ENCODE results near the gene F2.
A peak's percentile ranks its signal among the peaks of the same experiment; 100 is the strongest.
"Not testable (repeated sequence)": the region's sequence is repeated elsewhere in the genome, so short reads cannot be mapped to it uniquely, and the experiment has no call there.

The F2 gene

DNA sequence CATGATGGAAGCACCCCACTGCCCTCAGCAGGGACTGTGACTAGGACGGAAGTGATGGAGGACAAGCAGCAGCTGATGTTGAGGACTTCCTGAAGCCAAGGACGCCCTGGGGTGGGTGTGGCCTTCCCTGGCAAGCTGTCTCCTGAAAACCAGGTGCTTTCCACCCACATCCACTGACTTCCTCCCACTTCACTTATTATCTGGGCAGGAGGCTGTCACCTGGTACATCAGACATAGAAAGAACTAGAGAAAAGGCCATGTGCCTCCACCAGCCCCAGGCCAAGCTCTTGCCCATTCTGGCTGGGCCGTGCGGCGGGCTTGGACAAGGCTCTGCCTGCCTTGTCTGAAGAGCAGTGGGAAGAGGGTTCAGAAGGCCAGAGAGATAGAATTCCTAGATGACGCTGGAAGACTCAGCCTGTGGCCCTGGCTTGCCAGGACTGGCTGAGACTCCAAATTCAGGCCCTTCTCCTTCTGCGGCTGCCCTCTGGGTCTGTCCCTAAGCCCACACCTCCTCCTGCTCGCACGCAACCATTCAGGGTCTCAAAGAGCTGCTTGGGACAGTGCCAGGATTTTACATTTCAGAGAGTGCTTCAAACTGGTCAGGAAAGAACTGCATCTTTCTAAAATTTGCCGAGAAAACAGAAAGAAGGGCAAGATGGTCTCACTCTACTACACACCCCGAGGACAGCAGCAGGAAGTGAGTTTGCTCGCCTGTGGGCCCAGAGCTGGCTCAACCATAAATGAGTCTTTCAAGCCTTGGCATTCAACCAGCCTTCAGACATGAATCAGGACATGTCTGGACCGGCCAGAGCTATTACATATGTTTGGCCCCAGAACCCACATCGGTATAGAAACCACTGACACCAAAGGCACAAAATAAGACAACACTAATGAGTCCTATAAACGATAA lies 31.9 kb upstream of the F2 start:
- no peak for DNase-seq

DNA sequence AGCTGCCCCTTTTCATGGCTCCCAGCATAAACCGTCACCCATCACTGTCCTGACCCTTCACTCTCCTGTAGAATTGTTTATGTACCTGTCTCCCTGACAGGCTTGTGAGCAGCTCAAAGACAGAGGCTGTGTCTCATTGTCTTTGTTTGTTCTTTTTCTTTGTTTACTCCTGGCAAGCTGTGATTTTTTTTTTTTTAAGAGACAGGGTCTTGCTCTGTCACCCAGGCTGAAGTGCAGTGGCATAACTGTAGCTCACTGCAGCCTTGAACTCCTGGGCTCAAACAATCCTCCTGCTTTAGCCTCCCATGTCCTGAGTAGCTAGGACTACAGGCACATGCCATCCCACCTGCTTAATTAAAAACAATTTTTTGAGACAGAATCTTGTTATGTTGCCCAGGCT lies 28.3 kb upstream of the F2 start:
- no peak for DNase-seq

DNA sequence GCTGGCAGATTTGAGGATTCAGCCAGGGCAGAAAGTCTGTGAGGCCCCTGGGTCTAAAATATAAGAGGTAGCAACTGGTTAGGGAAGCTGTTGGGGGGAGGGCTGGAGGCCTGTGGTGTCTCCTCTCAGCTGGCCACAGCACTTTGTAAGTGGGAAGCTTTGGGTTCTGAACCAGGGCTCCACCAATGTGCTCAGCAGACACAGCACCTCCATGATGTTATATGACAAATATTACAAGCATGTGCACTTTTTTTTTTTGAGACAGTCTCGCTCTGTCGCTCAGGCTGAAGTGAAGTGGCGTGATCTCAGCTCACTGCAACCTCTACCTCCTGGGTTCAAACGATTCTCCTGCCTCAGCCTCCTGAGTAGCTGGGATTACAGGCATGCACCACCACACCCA lies 26.6 kb upstream of the F2 start:
- no peak for DNase-seq

DNA sequence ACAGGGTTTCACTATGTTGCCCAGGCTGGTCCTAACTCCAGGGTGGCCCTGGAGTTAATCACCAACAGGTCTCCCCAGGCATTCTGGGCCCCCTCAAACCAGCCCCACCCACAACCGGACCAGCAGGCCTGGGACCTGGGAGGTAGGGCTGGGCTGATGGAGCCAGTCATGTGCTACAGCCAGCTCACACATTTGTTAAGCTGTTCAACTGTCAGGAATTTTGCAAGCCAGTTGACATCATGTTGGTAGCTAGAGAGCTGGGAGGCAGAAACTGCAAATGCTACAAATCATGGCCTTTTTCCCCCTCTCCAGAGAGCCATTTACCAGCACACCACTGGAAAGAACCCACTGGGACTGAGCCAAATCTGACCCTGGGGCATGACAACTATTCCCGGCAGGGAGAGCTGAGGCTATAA lies 25.4 kb upstream of the F2 start:
- no peak for DNase-seq

DNA sequence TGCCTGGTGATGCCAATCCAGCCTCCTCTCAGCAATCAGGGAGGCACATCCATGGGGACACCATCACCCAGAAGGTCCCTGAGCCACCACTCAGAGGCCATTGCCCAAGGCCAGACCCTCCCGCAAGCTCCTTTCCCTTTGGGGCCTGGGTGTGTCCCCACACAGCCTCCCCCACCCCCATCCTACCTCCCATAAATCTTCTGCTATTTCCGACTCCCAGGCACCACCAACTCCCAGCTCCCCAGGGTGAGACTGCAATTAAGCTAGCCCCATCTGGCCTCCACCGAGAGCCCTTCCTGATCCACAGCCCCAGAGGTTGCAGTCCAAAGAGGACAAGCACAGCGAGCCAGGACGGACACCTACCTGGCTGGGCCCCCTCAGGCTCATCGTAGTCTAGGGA lies 24.9 kb upstream of the F2 start:
- no peak for DNase-seq

DNA sequence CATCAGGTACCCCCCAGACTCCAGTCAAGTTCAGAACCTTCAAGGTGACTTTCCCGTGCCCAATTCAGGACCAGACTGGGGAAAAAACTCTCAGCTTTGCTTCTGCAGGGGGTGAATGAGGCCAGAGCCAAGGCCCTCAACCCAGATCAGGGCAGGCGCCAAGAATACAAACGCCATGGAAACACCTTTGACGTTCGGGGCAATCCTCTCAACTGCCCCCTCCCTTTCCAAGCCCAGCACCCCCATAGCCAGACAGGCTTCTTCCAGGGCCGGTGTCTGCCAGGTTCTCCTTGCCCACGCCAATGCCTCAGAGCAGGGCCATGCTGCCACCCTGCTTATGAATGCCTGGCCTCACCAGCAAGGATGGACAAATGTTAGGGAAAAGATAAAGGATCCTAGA lies 24.4 kb upstream of the F2 start:
- DNase-seq: no peak

DNA sequence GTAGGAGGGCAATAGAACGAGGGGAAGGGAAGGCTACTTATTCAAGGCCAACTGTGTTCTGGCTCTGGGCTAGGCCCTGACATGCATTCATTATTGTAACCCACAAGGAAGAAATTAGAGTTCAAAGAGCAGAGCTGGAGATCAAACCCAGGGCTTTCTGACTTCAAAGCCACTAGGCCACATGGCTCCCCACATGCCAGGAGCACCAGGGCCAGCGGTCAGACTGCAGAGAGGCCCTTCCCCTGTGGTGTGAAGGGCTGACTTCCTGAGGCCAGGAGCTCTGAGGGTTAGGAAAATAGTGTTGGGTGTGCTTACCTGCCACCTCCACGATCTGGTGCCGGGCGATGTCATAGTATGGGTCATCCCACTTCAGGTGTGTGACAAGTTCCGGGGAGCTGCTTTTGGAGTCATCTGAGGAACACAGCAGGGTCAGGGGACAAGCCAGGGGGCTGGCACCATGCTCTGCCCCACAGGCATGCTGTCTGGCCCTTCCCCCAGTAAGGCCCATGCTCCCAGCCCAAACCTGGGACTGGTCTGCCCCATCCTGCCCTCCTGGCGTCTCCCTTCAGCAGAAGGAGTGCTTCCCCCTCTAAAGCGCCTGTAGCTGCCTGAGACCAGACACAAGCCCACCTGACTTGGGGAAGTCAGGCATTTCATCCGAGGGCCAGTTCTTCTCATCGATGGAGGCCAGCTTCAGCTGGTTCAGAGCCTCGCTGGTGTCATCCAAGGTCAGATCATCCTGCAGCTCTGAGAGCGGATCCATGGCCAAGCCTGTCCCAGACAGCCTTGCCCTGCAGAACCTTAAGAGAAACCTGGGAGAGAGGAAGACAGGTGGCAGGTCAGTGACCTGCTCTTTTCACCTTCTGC lies 23.4 kb upstream of the F2 start:
- DNase-seq: no peak

DNA sequence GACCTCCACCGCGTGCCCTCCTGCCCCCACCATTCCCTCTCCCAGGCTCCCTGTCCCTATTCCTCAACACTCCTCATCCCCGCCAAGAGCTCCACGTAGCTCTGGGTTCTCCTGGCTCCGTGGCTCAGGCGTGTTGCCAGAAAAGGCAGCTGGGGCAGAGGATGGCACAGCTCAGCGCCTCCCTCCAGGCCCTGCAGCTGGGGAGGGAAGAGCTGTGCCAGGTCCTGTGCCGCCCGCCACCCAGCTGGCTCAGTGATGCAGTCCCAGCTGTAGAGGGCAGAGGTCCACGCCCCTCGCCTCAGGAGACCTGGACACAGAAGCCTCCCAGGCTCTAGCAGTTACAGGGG lies 22.8 kb upstream of the F2 start:
- no peak for DNase-seq

DNA sequence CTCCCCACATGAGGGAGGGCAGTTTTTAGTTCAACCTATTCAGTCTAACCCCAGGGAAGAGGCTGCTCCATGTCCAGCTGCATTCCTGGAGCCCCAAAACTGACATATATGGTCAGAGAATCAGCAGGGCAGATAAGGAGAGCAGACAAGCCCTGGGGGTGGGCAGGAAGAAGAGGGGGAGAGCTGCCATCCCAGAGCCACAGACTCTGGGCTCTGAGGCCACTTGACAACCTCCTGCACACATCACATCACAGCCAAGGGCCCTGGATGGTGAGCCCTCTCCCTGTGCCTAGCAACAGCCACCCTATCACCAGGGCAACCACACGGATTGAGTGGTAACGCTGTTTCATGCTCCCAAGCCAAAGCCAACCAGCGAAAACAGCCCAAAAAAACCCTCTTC lies 21.7 kb upstream of the F2 start:
- no peak for DNase-seq

DNA sequence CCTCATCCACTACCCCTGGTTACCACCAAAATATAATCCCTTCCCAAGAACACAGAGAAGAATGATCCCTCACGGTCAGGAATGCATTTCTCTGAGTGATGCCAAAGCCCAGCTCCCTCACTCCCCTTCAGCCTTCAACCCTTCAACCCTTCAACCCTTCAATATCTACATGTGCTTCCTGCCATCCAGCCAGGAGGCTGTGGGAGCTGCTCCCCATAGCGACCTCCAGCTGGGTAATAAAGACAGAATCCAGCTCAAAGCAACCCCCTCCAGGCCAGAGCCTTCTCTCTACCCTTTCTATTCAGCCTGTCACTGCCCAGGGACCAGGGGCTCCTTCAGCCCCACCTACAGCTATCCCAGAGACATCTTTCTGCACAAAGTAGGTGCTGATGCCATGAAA lies 21.3 kb upstream of the F2 start:
- DNase-seq: no peak

DNA sequence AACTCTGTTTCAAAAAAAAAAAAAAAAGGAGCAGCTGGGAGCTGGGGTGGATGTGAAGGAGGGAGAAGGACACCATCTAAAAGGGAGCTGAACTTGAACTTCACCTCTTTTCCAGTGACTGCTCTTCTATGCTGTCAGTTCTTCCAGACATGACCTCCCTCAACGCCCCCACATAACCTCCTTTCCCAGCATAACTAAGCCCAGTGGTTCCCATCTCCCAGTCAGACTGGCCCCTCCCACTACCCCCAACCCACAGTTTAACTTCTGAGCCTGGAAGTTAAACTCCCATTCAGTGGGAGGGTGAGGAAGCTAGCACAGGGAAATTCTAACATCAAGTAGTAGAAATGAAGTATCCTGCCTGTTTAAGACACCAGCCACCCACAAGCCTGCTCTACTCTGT lies 20.4 kb upstream of the F2 start:
- no peak for DNase-seq

DNA sequence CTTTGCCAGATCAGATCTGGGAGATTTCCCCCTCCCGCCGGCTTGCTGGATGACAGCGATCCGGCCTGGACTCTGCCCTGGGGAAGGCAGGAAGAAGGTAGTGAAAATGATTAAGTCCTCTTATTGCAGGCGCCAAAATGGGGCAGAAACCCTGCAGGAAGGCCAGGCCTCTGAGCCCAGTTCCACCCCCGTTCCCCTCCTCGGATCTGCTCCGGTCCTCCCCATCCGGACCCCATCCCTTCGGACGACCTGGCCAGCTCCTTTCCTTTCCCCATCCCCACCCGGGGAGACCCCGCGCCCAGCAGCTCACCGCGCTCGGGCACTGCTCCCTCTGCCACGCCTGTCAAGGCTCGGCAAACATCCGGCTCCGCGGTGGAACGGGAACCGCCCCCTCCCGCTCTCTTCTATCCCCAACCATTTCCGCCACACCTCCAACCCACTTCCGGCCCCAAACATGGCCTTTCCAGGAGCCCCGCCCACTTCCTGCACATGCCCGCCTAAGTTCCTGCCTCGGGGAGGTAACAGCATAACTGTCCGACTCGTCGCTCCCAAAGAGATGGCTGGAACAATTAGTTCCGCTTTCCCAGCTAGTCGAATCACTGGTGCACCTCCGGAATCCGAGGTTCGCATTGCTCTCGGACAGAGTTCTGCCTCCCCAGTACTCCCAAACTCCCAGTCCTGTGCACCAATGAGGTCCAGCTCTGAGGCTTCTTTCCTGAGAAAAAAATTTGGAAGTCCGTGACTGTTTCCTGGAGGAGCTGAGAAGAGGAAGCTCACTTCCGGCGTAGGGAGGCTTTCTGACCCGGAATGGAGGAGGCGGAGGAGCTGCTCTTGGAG lies 18.6 kb upstream of the F2 start, which contains the start of the genes ARHGAP1 and ZNF408:
TSS of gene ARHGAP1 (minus strand) at position 379 of the 837 bp plus-strand sequence. CDS start 4,512 bp downstream, outside the sequence.
TSS of gene ZNF408 (plus strand) at position 791 of the 837 bp plus-strand sequence. CDS start at position 808, 17 bp downstream.
- DNase-seq: peak; percentile 99

DNA sequence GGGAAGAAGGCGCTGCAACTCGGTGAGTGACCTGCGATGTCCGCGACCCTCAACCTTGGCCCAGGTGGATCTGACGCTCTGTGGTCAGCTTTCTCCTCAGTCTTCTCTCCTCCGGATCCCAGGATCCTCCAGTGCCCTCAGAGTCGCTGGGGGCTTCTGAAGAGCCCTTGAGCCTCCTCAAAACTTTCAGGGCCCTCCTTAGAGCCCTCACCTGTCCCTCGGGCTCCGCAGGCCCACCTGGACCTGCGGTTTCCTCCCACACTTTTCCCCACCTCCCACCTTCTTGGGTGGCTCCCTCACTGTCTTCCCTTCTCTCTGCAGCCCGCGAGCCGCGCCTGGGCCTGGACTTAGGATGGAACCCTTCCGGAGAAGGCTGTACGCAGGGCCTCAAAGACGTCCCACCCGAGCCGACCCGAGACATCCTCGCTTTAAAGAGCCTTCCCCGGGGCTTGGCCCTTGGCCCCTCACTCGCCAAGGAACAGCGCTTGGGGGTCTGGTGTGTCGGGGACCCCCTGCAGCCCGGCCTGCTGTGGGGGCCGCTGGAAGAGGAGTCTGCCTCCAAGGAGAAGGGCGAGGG lies 17.8 kb upstream of the F2 start:
- no peak for DNase-seq

DNA sequence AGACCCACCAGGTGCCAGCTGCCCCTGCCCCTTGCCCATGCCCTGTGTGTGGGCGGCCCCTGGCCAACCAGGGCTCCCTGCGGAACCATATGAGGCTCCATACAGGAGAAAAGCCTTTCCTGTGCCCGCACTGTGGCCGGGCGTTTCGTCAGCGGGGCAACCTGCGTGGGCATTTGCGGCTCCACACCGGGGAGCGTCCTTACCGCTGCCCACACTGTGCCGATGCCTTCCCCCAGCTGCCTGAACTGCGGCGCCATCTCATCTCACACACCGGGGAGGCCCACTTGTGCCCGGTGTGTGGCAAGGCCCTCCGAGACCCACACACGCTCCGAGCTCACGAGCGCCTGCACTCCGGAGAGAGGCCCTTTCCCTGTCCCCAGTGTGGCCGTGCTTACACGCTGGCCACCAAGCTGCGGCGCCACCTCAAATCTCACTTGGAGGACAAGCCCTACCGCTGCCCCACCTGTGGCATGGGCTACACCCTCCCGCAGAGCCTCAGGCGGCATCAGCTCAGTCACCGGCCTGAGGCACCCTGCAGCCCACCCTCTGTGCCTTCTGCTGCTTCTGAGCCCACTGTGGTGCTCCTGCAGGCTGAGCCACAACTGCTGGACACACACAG lies 13.8 kb upstream of the F2 start:
- DNase-seq: no peak

DNA sequence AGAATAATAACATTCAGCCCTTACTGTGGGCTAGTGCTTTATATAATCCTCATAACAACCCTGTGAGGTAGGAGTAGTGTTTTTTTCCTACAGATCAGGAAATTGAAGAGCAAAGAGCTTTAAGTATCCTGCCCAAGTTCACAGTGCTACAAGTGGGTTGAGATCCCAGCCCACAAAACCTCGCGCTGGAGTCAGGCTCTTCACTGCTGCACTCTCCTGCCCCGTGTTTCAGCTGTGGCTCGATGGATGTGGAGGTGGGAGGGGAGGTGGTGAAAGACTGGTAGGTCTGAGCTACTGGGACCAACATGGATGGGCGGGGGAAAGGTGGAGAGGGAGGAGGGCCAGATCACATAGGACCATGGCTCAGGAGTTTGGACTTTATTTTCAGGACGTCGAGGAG lies 12.1 kb upstream of the F2 start:
- DNase-seq: no peak

DNA sequence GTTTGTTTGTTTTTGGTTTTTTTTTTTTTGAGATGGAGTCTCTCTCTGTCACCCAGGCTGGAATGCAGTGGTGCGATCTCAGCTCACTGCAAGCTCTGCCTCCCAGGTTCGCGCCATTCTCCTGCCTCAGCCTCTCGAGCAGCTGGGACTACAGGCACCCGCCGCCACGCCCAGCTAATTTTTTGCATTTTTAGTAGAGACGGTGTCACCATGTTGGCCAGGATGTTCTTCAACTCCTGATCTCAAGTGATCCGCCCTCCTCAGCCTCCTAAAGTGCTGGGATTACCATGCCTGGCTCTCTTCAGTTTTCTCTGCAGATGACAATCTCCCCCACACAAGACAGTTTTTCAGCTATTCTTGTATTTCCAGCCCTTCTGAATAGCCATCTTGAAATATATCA lies 9.7 kb upstream of the F2 start:
- not testable (repeated sequence) for DNase-seq

DNA sequence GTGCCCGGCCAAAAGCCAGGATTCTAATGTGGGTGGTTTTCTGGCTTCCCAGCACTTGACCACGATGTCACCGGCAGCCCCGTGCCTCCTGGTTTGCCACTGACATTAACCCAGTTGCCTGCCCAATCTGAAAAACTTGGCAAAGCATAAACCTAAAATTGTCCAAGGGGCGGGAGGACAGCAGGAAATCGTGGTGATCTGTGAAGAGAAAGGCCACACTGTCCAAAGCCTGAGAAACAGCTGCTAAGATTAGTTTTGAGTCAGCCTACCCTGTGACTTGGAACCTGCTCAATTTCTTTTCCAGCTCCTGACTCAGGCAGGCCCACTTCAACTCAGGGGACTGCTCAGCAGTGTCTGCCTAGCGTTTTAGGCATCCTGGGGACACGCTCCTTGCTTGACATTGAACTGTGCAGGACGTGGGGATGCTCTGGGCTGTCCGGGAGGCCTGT lies 8.2 kb upstream of the F2 start:
- no peak for DNase-seq

DNA sequence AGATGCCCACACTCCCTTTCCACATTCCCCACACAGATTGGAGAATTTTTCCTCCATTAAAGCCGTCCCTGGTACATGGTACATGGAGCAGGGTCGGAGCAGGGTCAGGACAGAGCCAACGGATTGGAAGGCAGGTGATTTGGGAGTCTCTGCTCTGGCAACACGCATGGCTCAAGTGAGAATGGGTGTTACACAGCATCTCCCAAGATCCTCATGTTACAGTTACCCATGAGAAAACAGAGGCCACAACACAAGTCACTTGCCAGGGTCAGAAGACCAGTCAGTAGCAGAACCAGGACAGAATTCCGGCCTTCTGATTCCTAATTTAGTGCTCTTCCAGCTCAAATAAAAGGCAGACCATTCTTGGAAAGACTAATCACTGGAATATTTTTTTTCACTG lies 7.7 kb upstream of the F2 start:
- DNase-seq: no peak

DNA sequence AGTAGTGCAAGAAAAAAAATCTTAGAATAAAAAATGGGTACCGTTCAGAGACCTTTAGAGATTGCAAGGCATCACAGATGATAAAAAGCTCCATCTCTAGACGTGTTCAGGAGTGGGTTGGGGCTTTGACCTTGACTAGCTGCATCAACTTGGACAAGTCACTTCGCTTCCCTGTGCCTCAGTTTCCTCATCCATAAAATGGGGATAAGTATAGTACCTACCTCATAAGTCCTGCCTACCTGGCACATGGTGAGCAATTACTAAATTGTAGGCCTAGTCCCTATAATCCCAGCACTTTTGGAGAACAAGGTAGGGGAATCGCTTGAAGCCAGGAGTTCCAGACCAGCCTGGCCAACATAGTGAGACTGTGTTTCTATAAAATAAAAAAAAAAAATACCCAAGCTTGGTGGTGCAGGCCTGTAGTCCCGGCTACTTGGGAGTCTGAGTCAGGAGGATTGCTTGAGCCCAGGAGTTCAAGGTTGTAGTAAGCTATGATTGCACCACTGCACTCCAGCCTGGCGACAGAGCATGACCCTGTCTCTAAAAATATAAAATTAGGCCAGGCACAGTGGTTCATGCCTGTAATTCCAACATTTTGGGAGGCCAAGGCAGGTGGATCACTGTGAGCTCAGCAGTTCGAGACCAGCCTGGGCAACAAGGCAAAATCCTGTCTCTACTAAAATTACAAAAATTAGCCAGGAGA lies 6.0 kb upstream of the F2 start:
- DNase-seq: no peak

DNA sequence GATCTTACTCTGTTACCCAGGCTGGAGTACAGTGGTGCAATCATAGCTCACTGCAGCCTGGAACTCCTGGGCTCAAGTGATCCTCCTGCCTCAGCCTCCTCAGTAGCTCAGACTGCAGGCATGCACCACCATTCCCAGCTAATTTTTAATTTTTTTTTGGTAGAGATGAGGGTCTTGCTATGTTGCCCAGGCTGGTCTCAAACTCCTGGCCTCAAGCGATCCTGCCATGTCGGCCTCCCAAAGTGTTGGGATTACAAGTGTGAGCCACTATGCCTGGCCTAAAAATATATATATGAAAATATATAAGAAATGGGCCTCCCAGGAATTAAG lies 1.2 kb upstream of the F2 start:
- DNase-seq: not testable (repeated sequence)

Data from CD4-positive, alpha-beta T cell treated with Interleukin-12 subunit alpha and Interleukin-12 subunit beta, for 1 hour (primary cell).